Measurements from ENCODE around the gene TBP. TPM values are rescaled to one million over a fixed set of nuclear protein-coding genes. Genes with fewer than 3 reads are reported as not detected.

The TBP gene
- total RNA-seq, 2 donors from 2014 or later: 11.7 to 13.4 TPM

DNA sequence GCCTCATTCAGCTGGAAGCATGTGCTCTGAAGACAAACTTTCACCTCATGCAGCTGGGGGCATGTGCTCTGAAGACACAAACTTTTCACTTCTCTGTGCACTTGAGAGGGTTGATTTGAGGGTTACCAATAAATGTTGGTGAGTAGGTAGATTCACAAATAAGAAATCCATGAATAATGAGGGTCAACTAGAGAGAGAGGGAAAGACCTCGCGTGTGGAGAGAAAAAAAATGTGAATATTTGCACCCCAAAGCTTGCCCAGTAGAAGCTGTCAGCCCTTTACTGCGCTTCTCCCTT lies 44.5 kb upstream of the TBP start:
- Histone ChIP-seq H3K4me3 (no peak overlapping the region), H3K9me3 (no peaks in the 10 kb centered on the region), H3K4me1 (no peaks in the 10 kb centered on the region), H3K27me3 (no peaks in the 10 kb centered on the region), H3K9ac (ENCODE audit: low read depth in 2 of 2, low read length in 2 of 2) (no peak overlapping the region), H3K27ac (no peak overlapping the region), H3K36me3 (no peaks in the 10 kb centered on the region)
- no peak for DNase-seq
- TF ChIP-seq, protein P1, sequence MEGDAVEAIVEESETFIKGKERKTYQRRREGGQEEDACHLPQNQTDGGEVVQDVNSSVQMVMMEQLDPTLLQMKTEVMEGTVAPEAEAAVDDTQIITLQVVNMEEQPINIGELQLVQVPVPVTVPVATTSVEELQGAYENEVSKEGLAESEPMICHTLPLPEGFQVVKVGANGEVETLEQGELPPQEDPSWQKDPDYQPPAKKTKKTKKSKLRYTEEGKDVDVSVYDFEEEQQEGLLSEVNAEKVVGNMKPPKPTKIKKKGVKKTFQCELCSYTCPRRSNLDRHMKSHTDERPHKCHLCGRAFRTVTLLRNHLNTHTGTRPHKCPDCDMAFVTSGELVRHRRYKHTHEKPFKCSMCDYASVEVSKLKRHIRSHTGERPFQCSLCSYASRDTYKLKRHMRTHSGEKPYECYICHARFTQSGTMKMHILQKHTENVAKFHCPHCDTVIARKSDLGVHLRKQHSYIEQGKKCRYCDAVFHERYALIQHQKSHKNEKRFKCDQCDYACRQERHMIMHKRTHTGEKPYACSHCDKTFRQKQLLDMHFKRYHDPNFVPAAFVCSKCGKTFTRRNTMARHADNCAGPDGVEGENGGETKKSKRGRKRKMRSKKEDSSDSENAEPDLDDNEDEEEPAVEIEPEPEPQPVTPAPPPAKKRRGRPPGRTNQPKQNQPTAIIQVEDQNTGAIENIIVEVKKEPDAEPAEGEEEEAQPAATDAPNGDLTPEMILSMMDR (IDR thresholded peaks at IDR 0.05): no peak
- intact Hi-C loops (cut with DNase I): no loop called here

DNA sequence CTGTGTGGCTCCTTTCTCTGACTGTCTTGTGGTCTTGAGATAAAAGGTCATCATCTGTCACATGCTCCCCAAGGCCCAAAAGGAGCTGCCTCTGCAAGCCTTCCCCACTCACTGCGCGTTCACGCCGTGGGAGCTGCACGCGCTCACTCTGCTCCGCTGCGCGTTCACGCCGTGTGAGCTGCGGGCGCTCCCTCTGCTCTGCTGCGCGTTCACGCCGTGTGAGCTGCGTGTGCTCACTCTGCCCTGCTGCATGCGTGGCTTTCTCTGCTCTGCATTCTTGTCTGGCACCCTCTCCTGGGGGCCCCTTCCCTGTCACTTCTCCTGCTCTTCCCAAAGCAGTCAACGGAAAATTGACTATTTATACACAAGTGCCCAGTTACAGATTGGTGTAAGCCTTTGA lies 43.5 kb upstream of the TBP start:
- no peak overlapping the region for H3K4me3 ChIP-seq
- H3K27me3 ChIP-seq: no peaks in the 10 kb centered on the region
- no peaks in the 10 kb centered on the region for H3K9me3 ChIP-seq
- H3K27ac ChIP-seq: no peak overlapping the region
- intact Hi-C loops (cut with DNase I): no loop called here
- H3K4me1 ChIP-seq: no peaks in the 10 kb centered on the region
- TF ChIP-seq, protein P1 (IDR thresholded peaks at IDR 0.05): no peak
- no peak overlapping the region for H3K9ac ChIP-seq (ENCODE audit: low read depth in 2 of 2, low read length in 2 of 2)
- H3K36me3 ChIP-seq: no peaks in the 10 kb centered on the region
- no peak for DNase-seq

DNA sequence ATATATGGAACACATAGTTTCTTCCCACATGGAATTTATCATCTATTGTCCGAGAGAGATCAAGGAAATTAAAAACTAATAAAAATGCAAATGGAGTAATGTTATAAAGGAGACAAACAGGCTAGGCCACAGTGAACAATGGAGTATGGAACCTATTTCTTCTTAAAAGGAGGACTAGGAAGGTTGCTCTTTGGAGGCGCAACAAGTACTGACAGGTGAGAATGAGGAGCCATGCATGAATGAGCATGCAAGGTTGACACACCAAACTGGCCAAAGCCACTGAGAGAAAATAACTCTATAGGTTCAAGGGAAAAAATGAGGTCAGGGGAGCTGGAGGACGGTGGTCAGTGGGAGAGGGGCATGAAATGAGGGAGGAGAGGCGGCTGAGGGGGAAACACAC lies 41.9 kb upstream of the TBP start:
- Histone ChIP-seq H3K9ac (ENCODE audit: low read depth in 2 of 2, low read length in 2 of 2) (no peak overlapping the region), H3K9me3 (no peaks in the 10 kb centered on the region), H3K4me1 (no peaks in the 10 kb centered on the region), H3K4me3 (no peak overlapping the region), H3K27me3 (no peaks in the 10 kb centered on the region), H3K27ac (no peak overlapping the region), H3K36me3 (no peaks in the 10 kb centered on the region)
- TF ChIP-seq, protein P1 (IDR thresholded peaks at IDR 0.05): no peak
- no peak for DNase-seq
- intact Hi-C loops (cut with DNase I): no loop called here

DNA sequence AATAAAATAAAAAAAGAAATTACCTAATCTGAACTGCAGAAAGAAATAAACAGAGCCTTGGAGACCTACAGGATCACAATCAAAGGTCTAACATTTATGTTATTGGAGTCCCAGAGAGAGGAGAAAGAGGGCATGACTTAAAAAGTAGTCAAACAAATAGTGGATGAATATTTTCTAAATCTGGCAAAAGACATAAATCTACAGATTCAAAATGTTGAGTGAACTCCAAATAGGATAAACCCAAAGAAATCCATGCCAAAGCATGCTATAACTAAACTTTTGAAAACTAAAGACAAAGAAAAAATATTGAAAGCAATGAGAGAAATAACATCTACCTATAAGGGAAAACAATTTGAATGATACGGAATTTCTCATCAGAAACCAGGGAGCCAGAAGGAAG lies 39.3 kb upstream of the TBP start:
- no peak overlapping the region for H3K27ac ChIP-seq
- intact Hi-C loops (cut with DNase I): loop anchor here (5.0 kb wide), 1 partner anchor 563 kb away; no protein-coding TSS in a partner anchor
- H3K27me3 ChIP-seq: no peaks in the 10 kb centered on the region
- H3K36me3 ChIP-seq: no peaks in the 10 kb centered on the region
- H3K4me3 ChIP-seq: no peak overlapping the region
- TF ChIP-seq, protein P1 (IDR thresholded peaks at IDR 0.05): no peak
- H3K4me1 ChIP-seq: no peaks in the 10 kb centered on the region
- DNase-seq: no peak
- H3K9me3 ChIP-seq: no peaks in the 10 kb centered on the region
- H3K9ac ChIP-seq (ENCODE audit: low read depth in 2 of 2, low read length in 2 of 2): no peak overlapping the region

DNA sequence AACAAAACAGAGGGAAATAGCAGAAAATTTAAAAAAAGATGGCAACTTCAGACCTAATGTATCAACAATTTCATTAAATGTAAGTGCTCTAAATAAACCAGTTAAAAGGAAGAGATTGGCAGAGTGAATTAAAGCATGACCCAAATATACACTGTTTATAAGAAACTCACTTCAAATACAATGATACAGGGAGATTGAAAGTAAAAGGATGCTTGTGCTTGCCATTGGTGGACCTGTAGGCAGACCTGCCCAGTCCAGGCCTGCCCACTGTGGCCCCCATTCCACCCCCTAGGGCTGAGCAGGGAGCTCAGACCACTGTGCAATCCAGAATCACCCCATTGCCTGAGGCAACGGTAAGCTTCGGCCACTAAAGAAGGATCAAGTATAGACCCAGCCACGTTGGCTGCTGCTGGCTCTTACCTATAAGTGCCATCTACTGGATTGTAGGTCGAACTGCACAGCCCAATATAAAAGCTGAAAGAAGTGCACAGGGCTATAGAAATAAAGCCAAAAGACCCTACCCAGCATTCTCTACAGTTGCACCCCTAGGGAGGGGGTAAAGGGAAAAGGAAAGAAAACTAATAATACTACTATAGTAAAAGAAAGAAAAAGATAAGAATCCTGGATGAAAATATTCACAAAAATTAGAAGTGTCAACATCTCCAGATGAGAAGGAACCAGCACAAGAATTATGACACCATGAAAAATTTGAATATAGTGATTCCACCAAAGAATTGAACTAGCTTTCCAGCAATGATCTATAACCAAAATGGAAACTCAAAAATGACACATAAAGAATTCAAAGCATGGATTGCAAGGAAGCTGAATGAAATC lies 37.2 kb upstream of the TBP start:
- Histone ChIP-seq H3K4me1 (no peaks in the 10 kb centered on the region), H3K9me3 (no peaks in the 10 kb centered on the region), H3K27me3 (no peaks in the 10 kb centered on the region), H3K36me3 (no peaks in the 10 kb centered on the region), H3K9ac (ENCODE audit: low read depth in 2 of 2, low read length in 2 of 2) (no peak overlapping the region), H3K27ac (no peak overlapping the region), H3K4me3 (no peak overlapping the region)
- intact Hi-C loops (cut with DNase I): loop anchor here (5.0 kb wide), 1 partner anchor 565 kb away; no protein-coding TSS in a partner anchor
- peak; percentile 34 for DNase-seq
- TF ChIP-seq, protein P1 (IDR thresholded peaks at IDR 0.05): peak; percentile 75

Measured in colonic mucosa (tissue), 4 donors.